ENCODE measurements around the gene ATE1.

DNA sequence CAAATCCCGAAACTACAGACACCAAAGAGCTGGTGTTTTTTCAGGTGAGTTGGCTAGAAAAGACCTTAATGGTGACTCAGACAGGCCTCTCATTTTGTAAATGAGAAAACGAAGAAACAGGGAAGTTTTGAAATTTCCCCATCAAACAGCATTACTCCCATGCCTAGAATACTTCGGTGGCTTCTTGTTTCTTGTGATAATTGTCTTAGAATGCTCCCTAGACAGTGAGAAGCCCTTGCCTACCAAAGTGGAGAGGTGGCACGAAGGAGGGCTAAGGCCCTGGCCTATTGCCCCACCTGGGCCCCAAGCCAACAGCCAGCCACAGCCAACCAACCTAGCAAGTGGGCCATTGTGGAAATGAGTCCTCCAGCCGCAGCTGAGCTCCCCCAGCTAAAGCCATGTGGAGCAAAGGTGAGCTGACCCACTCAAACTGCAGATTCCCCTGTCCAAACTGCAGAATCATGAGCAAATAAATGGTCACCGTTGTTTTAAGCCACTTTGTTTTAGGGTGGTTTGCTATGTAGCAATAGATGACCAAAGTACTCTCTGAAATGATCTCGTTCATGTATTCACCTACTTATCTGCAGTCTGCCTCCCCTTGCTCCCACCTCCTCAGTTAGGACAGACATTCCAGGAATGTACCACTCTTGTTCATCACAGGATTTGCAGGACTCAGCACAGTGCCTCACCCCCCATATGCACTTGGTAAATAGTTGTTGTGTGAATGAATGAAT is 231.9 kb downstream of the ATE1 start:
- TF ChIP-seq POLR2A (IDR thresholded peaks at IDR 0.05; ENCODE audit: low read length): no peak
- TF ChIP-seq GATA1 (IDR thresholded peaks at IDR 0.05; ENCODE audit: low read depth, low read length): no peak

Data from erythroblast (primary cell).